ENCODE data around the gene MPZL3. TPM values are rescaled to one million over a fixed set of nuclear protein-coding genes. Genes with fewer than 3 reads are reported as not detected.

Gene MPZL3
- total and polyA plus RNA-seq, 3 experiments from 2014 or later = 10.6 to 119 (median 113) TPM

GRCh38 chr11:118232659-118233058 lies 19.5 kb downstream of the MPZL3 start:
- no peaks in the 10 kb centered on the region for H3K27me3 ChIP-seq (ENCODE audit: insufficient read depth, low read length, poor library complexity, severe bottlenecking)
- no peaks in the 10 kb centered on the region for H3K9me3 ChIP-seq (ENCODE audit: low read length)
- Mint-ChIP-seq H3K4me1 (peaks cover 17 to 31% (median 22%) of the 10 kb centered on the region in 3 donors), H3K4me3 (peak overlapping the region in 1 of 7 donors; percentile 2), H3K27ac (peak overlapping the region in 7 of 8 donors; percentile 9 to 70 (median 36)), H3K36me3 (peaks cover 9 to 69% (median 21%) of the 10 kb centered on the region in 3 donors), H3K27me3 (no peaks in the 10 kb centered on the region), H3K9me3 (no peaks in the 10 kb centered on the region)
- H3K4me1 ChIP-seq (ENCODE audit: insufficient read depth, low read length) = peaks cover 36% of the 10 kb centered on the region
- CTCF ChIA-PET = interaction anchor here (1.0 kb wide), 1 partner anchor 34 kb away, joined by 6 read pairs; no protein-coding TSS in a partner anchor
- POLR2A ChIA-PET = interaction anchor here (0.6 kb wide), 1 partner anchor 127 kb away, joined by 4 read pairs; the partner anchor contains the start of gene UBE4A
- no peak overlapping the region for H3K4me3 ChIP-seq (ENCODE audit: low read length)
- no peak overlapping the region for H3K27ac ChIP-seq (ENCODE audit: low read depth, low read length)
- peaks cover 18% of the 10 kb centered on the region for H3K36me3 ChIP-seq (ENCODE audit: insufficient read depth, low read length)
- DNase-seq = no peak

- Histone ChIP-seq H3K9me3 (ENCODE audit: low read length) (no peaks in the 10 kb centered on the region), H3K27me3 (ENCODE audit: insufficient read depth, low read length, poor library complexity, severe bottlenecking) (no peaks in the 10 kb centered on the region), H3K4me3 (ENCODE audit: low read length) (no peak overlapping the region), H3K27ac (ENCODE audit: low read depth, low read length) (no peak overlapping the region), H3K4me1 (ENCODE audit: insufficient read depth, low read length) (peaks cover 48% of the 10 kb centered on the region), H3K36me3 (ENCODE audit: insufficient read depth, low read length) (peaks cover 18% of the 10 kb centered on the region)
- H3K27me3 Mint-ChIP-seq = no peaks in the 10 kb centered on the region
- no peak for DNase-seq
- no peak overlapping the region for H3K27ac Mint-ChIP-seq
- no peak overlapping the region for H3K4me3 Mint-ChIP-seq
- H3K4me1 Mint-ChIP-seq = peaks cover 10 to 34% (median 21%) of the 10 kb centered on the region in 3 donors
- CTCF ChIA-PET = no interaction called here
- POLR2A ChIA-PET = interaction anchor here (0.9 kb wide), 1 partner anchor 10 kb away, joined by 3 read pairs; no protein-coding TSS in a partner anchor
- no peaks in the 10 kb centered on the region for H3K9me3 Mint-ChIP-seq
- H3K36me3 Mint-ChIP-seq = peaks cover 11 to 66% (median 21%) of the 10 kb centered on the region in 3 donors
Measured at GRCh38 chr11:118231461-118231860, 20.7 kb downstream of the MPZL3 start.

GRCh38 chr11:118230088-118230487 lies 22.1 kb downstream of the MPZL3 start:
- H3K4me3 ChIP-seq (ENCODE audit: low read length) = no peak overlapping the region
- POLR2A ChIA-PET = interaction anchor here (0.9 to 1.7 kb wide), 5 partner anchors 9 to 31 kb away, joined by 3 to 8 read pairs (median 5); partner anchors contain the start of gene MPZL3
- peaks cover 12 to 60% (median 20%) of the 10 kb centered on the region in 3 donors for H3K36me3 Mint-ChIP-seq
- peaks cover 14% of the 10 kb centered on the region for H3K36me3 ChIP-seq (ENCODE audit: insufficient read depth, low read length)
- H3K4me1 Mint-ChIP-seq = peaks cover 5 to 44% (median 11%) of the 10 kb centered on the region in 3 donors
- no peaks in the 10 kb centered on the region for H3K9me3 ChIP-seq (ENCODE audit: low read length)
- H3K27ac Mint-ChIP-seq = peak overlapping the region in 1 of 8 donors; percentile 94
- H3K27me3 ChIP-seq (ENCODE audit: insufficient read depth, low read length, poor library complexity, severe bottlenecking) = no peaks in the 10 kb centered on the region
- H3K27ac ChIP-seq (ENCODE audit: low read depth, low read length) = no peak overlapping the region
- peaks cover 62% of the 10 kb centered on the region for H3K4me1 ChIP-seq (ENCODE audit: insufficient read depth, low read length)
- DNase-seq = peak; percentile 31 to 79 (median 60)
- CTCF ChIA-PET = interaction anchor here (0.8 to 2.2 kb wide), 4 partner anchors 9 to 31 kb away, joined by 3 to 12 read pairs (median 4); no protein-coding TSS in a partner anchor
- no peaks in the 10 kb centered on the region for H3K9me3 Mint-ChIP-seq
- peak overlapping the region in 3 of 7 donors; percentile 51 to 68 (median 54) for H3K4me3 Mint-ChIP-seq
- no peaks in the 10 kb centered on the region for H3K27me3 Mint-ChIP-seq

GRCh38 chr11:118229274-118229847 lies 22.8 kb downstream of the MPZL3 start:
- Histone ChIP-seq H3K4me1 (ENCODE audit: insufficient read depth, low read length) (peaks cover 64% of the 10 kb centered on the region), H3K27me3 (ENCODE audit: insufficient read depth, low read length, poor library complexity, severe bottlenecking) (no peaks in the 10 kb centered on the region), H3K4me3 (ENCODE audit: low read length) (no peak overlapping the region), H3K9me3 (ENCODE audit: low read length) (no peaks in the 10 kb centered on the region), H3K27ac (ENCODE audit: low read depth, low read length) (no peak overlapping the region), H3K36me3 (ENCODE audit: insufficient read depth, low read length) (peaks cover 9% of the 10 kb centered on the region)
- H3K4me1 Mint-ChIP-seq = peaks cover 5 to 48% (median 7%) of the 10 kb centered on the region in 3 donors
- POLR2A ChIA-PET = interaction anchor here (0.7 to 1.7 kb wide), 4 partner anchors 10 to 30 kb away, joined by 3 to 8 read pairs (median 3); no protein-coding TSS in a partner anchor
- peak overlapping the region in 1 of 8 donors; percentile 94 for H3K27ac Mint-ChIP-seq
- H3K4me3 Mint-ChIP-seq = peak overlapping the region in 3 of 7 donors; percentile 54 to 68 (median 64)
- CTCF ChIA-PET = interaction anchor here (1.7 to 2.2 kb wide), 2 partner anchors 10 to 31 kb away, joined by 5 to 12 read pairs; no protein-coding TSS in a partner anchor
- H3K36me3 Mint-ChIP-seq = peaks cover 12 to 58% (median 16%) of the 10 kb centered on the region in 3 donors
- no peaks in the 10 kb centered on the region for H3K9me3 Mint-ChIP-seq
- no peaks in the 10 kb centered on the region for H3K27me3 Mint-ChIP-seq
- no peak for DNase-seq

GRCh38 chr11:118227865-118228785 lies 24.0 kb downstream of the MPZL3 start:
- no peaks in the 10 kb centered on the region for H3K27me3 Mint-ChIP-seq
- Histone ChIP-seq H3K27me3 (ENCODE audit: insufficient read depth, low read length, poor library complexity, severe bottlenecking) (no peaks in the 10 kb centered on the region), H3K36me3 (ENCODE audit: insufficient read depth, low read length) (peaks cover 6% of the 10 kb centered on the region), H3K27ac (ENCODE audit: low read depth, low read length) (peak overlapping the region; percentile 26), H3K4me1 (ENCODE audit: insufficient read depth, low read length) (peaks cover 67% of the 10 kb centered on the region), H3K9me3 (ENCODE audit: low read length) (no peaks in the 10 kb centered on the region), H3K4me3 (ENCODE audit: low read length) (no peak overlapping the region)
- peaks cover 0 to 51% (median 9%) of the 10 kb centered on the region in 3 donors for H3K4me1 Mint-ChIP-seq
- no peaks in the 10 kb centered on the region for H3K9me3 Mint-ChIP-seq
- ChIA-PET POLR2A (interaction anchor here (0.7 to 4.1 kb wide), 3 partner anchors 13 to 75 kb away, joined by 3 to 27 read pairs (median 7); no protein-coding TSS in a partner anchor), CTCF (interaction anchor here (1.1 to 2.3 kb wide), 5 partner anchors 11 to 32 kb away, joined by 3 to 7 read pairs (median 4); no protein-coding TSS in a partner anchor)
- H3K27ac Mint-ChIP-seq = peak overlapping the region in 3 of 8 donors; percentile 78 to 97 (median 97)
- DNase-seq = peak in 2 of 5 donors; percentile 67
- H3K36me3 Mint-ChIP-seq = peaks cover 8 to 54% (median 9%) of the 10 kb centered on the region in 3 donors
- H3K4me3 Mint-ChIP-seq = peak overlapping the region in 5 of 7 donors; percentile 65 to 89 (median 76)

- Mint-ChIP-seq H3K4me1 (peaks cover 0 to 57% (median 21%) of the 10 kb centered on the region in 3 donors), H3K36me3 (peaks cover 4 to 52% (median 5%) of the 10 kb centered on the region in 3 donors), H3K27me3 (no peaks in the 10 kb centered on the region), H3K4me3 (peak overlapping the region in 5 of 7 donors; percentile 50 to 89 (median 70)), H3K27ac (peak overlapping the region in 3 of 8 donors; percentile 78 to 97 (median 97)), H3K9me3 (no peaks in the 10 kb centered on the region)
- H3K4me3 ChIP-seq (ENCODE audit: low read length) = peak overlapping the region; percentile 24
- H3K36me3 ChIP-seq (ENCODE audit: insufficient read depth, low read length) = no peaks in the 10 kb centered on the region
- ChIA-PET POLR2A (interaction anchor here (0.6 to 4.1 kb wide), 10 partner anchors 12 to 120 kb away, joined by 3 to 27 read pairs (median 4); partner anchors contain the start of gene MPZL3), CTCF (interaction anchor here (0.8 to 5.4 kb wide), 14 partner anchors 10 to 77 kb away, joined by 3 to 19 read pairs (median 4); partner anchors contain the start of gene CD3E)
- H3K4me1 ChIP-seq (ENCODE audit: insufficient read depth, low read length) = peaks cover 81% of the 10 kb centered on the region
- no peak for DNase-seq
- no peaks in the 10 kb centered on the region for H3K27me3 ChIP-seq (ENCODE audit: insufficient read depth, low read length, poor library complexity, severe bottlenecking)
- no peak overlapping the region for H3K27ac ChIP-seq (ENCODE audit: low read depth, low read length)
- no peaks in the 10 kb centered on the region for H3K9me3 ChIP-seq (ENCODE audit: low read length)
Measured at GRCh38 chr11:118226781-118227180, 25.4 kb downstream of the MPZL3 start.

- H3K27me3 Mint-ChIP-seq = no peaks in the 10 kb centered on the region
- peaks cover 0 to 62% (median 26%) of the 10 kb centered on the region in 3 donors for H3K4me1 Mint-ChIP-seq
- H3K36me3 ChIP-seq (ENCODE audit: insufficient read depth, low read length) = no peaks in the 10 kb centered on the region
- H3K4me3 Mint-ChIP-seq = peak overlapping the region in 5 of 7 donors; percentile 50 to 89 (median 70)
- no peaks in the 10 kb centered on the region for H3K27me3 ChIP-seq (ENCODE audit: insufficient read depth, low read length, poor library complexity, severe bottlenecking)
- H3K27ac ChIP-seq (ENCODE audit: low read depth, low read length) = no peak overlapping the region
- H3K27ac Mint-ChIP-seq = peak overlapping the region in 3 of 8 donors; percentile 78 to 97 (median 97)
- no peaks in the 10 kb centered on the region for H3K9me3 Mint-ChIP-seq
- H3K9me3 ChIP-seq (ENCODE audit: low read length) = no peaks in the 10 kb centered on the region
- ChIA-PET CTCF (interaction anchor here (1.0 to 5.4 kb wide), 11 partner anchors 11 to 65 kb away, joined by 3 to 19 read pairs (median 4); no protein-coding TSS in a partner anchor), POLR2A (interaction anchor here (0.7 to 4.1 kb wide), 7 partner anchors 15 to 114 kb away, joined by 3 to 27 read pairs (median 8); partner anchors contain the start of gene MPZL3)
- H3K4me3 ChIP-seq (ENCODE audit: low read length) = peak overlapping the region; percentile 24
- no peak for DNase-seq
- peaks cover 85% of the 10 kb centered on the region for H3K4me1 ChIP-seq (ENCODE audit: insufficient read depth, low read length)
- H3K36me3 Mint-ChIP-seq = peaks cover 4 to 55% (median 5%) of the 10 kb centered on the region in 3 donors
Measured at GRCh38 chr11:118226296-118226695, 25.9 kb downstream of the MPZL3 start.

Measured in CD8-positive, alpha-beta memory T cell (primary cell).